Body of pancreas (tissue), 4 donors: Measurements from ENCODE around the gene LIF.

Experiments
- POLR2A ChIP-seq, 3 donors: fragments of 450-650 bp; IDR thresholded peaks; one replicate each; pipeline ENCODE4 v1.6.1; 2016; ENCODE audit warnings: antibody characterized with exemption in 3 of 3, mild to moderate bottlenecking in 2 of 3
- TF ChIP-seq, protein P1 (sequence below), 7 experiments: fragments of 450-650 bp in 4 of 7; fragments of 200-600 bp in 3 of 7; sonication (generic) in 3 of 7; IDR thresholded peaks; one replicate each; pipeline ENCODE4 v1.5.1; 2016 to 2019; ENCODE audit warnings: antibody characterized with exemption in 7 of 7

DNA sequence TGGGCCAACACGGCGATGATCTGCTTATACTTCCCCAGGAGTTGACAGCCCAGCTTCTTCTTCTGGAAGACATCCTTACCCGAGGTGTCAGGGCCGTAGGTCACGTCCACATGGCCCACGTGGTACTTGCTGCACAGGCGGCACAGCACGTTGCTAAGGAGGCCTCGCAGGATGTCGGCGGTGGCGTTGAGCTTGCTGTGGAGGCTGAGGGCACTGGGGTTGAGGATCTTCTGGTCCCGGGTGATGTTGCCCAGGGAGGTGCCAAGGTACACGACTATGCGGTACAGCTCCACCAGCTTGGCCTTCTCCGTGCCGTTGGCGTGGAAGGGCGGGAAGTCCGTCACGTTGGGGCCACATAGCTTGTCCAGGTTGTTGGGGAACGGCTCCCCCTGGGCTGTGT lies 2.9 kb downstream of the LIF start:
- TF ChIP-seq, protein P1, sequence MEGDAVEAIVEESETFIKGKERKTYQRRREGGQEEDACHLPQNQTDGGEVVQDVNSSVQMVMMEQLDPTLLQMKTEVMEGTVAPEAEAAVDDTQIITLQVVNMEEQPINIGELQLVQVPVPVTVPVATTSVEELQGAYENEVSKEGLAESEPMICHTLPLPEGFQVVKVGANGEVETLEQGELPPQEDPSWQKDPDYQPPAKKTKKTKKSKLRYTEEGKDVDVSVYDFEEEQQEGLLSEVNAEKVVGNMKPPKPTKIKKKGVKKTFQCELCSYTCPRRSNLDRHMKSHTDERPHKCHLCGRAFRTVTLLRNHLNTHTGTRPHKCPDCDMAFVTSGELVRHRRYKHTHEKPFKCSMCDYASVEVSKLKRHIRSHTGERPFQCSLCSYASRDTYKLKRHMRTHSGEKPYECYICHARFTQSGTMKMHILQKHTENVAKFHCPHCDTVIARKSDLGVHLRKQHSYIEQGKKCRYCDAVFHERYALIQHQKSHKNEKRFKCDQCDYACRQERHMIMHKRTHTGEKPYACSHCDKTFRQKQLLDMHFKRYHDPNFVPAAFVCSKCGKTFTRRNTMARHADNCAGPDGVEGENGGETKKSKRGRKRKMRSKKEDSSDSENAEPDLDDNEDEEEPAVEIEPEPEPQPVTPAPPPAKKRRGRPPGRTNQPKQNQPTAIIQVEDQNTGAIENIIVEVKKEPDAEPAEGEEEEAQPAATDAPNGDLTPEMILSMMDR (IDR thresholded peaks at IDR 0.05), result no peak
- TF ChIP-seq POLR2A (IDR thresholded peaks at IDR 0.05), result no peak
